ENCODE measurements around the gene SEC23A. TPM values are rescaled to one million over a fixed set of nuclear protein-coding genes. Genes with fewer than 3 reads are reported as not detected.

The SEC23A gene
- total and polyA plus RNA-seq, 2 donors (not counting 3 experiments of a cell fraction or from before 2014, with no cell fraction given) = 78.3 to 155 TPM

DNA sequence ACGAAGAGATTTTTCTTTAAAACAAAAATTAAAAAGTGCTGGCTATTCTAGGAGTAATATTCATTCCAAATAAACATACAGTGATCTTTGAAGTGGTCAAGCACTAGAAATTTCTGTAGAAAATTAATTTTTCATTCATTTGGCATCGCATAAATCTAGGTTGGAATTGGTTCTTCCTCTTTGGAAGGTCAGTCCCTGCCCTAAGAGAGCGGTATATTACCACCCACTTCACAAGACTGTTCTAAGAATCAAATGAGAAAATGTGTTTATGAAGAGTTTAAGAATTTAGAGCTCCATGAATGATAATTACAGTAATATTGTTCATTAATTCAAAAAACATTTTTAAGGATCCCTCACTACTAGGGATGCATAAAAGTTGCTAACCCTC is 10.6 kb upstream of the SEC23A start:
- CTCF ChIA-PET = interaction anchor here (0.7 to 1.4 kb wide), 11 partner anchors 10 to 318 kb away, joined by 3 to 13 read pairs (median 4); partner anchors contain the start of genes FBXO33 and SEC23A
- Histone ChIP-seq H2AFZ (ENCODE audit: low read depth, low read length) (peak overlapping the region; percentile 88), H3K9me3 (replicated peaks; ENCODE audit: control insufficient read depth, insufficient read depth, low read length) (no peaks in the 10 kb centered on the region), H3K27me3 (ENCODE audit: control insufficient read depth in 2 of 2, insufficient read depth in 2 of 2, low read length in 2 of 2) (no peaks in the 10 kb centered on the region), H3K4me1 (ENCODE audit: control insufficient read depth, extremely low read depth, insufficient read depth, low read length) (peaks cover 11% of the 10 kb centered on the region), H3K9me1 (replicated peaks; ENCODE audit: control insufficient read depth, extremely low read depth, insufficient read depth, low read length) (no peaks in the 10 kb centered on the region), H4K20me1 (replicated peaks; ENCODE audit: control insufficient read depth, extremely low read depth, insufficient read depth, low read length) (no peaks in the 10 kb centered on the region), H3K4me3 (replicated peaks in 1 of 3; ENCODE audit: insufficient read depth in 1 of 3, low read depth in 1 of 3, low read length in 3 of 3) (peak overlapping the region in 2 of 3 experiments; percentile 61 to 92), H3K4me2 (ENCODE audit: insufficient read depth, low read length) (peak overlapping the region; percentile 89), H3K79me2 (ENCODE audit: control insufficient read depth, insufficient read depth, low read length) (peaks cover 10% of the 10 kb centered on the region), H3K36me3 (ENCODE audit: control insufficient read depth in 2 of 2, extremely low read depth in 1 of 2, insufficient read depth in 2 of 2, low read length in 2 of 2) (peaks cover 2 to 5% of the 10 kb centered on the region in 2 experiments), H3K27ac (ENCODE audit: insufficient read depth, low read depth, low read length) (peak overlapping the region; percentile 3), H3K9ac (replicated peaks; ENCODE audit: extremely low read depth, insufficient read depth, low read length) (peak overlapping the region; percentile 68)
- DNase-seq (ENCODE audit: low read depth, low spot score) (no peak), FAIRE-seq (no peak)
- intact Hi-C loops (cut with micrococcal nuclease) = no loop called here
- TF ChIP-seq EZH2 (IDR thresholded peaks at IDR 0.05; ENCODE audit: borderline replicate concordance, low read depth, low read length, severe bottlenecking) = no peak
- TF ChIP-seq POLR2A (IDR thresholded peaks at IDR 0.05; ENCODE audit: low read depth, low read length) = no peak
- no peak for TF ChIP-seq POLR2AphosphoS5 (IDR thresholded peaks at IDR 0.05; ENCODE audit: insufficient read depth, low read depth, low read length)
- BruUV-seq (replicated peaks) = TSS peak; percentile 78
- POLR2A ChIA-PET = interaction anchor here (0.5 to 1.5 kb wide), 5 partner anchors 10 to 318 kb away, joined by 5 to 19 read pairs (median 6); partner anchors contain the start of genes FBXO33, SEC23A and TRAPPC6B
- dilution Hi-C loops (cut with MboI; ENCODE audit: extremely low pct_ligation_motif_present, low sequenced_read_pairs) = no loop called here

GRCh38 chr14:39109893-39110715 is 7.1 kb upstream of the SEC23A start:
- Histone ChIP-seq H3K9ac (replicated peaks; ENCODE audit: extremely low read depth, insufficient read depth, low read length) (no peak overlapping the region), H3K36me3 (ENCODE audit: control insufficient read depth in 2 of 2, extremely low read depth in 1 of 2, insufficient read depth in 2 of 2, low read length in 2 of 2) (no peaks in the 10 kb centered on the region), H4K20me1 (replicated peaks; ENCODE audit: control insufficient read depth, extremely low read depth, insufficient read depth, low read length) (no peaks in the 10 kb centered on the region), H3K27ac (ENCODE audit: insufficient read depth, low read depth, low read length) (no peak overlapping the region), H3K79me2 (ENCODE audit: control insufficient read depth, insufficient read depth, low read length) (peaks cover 7% of the 10 kb centered on the region), H3K27me3 (ENCODE audit: control insufficient read depth in 2 of 2, insufficient read depth in 2 of 2, low read length in 2 of 2) (no peaks in the 10 kb centered on the region), H3K9me1 (replicated peaks; ENCODE audit: control insufficient read depth, extremely low read depth, insufficient read depth, low read length) (no peaks in the 10 kb centered on the region), H3K4me2 (ENCODE audit: insufficient read depth, low read length) (no peak overlapping the region), H2AFZ (ENCODE audit: low read depth, low read length) (no peak overlapping the region), H3K9me3 (replicated peaks; ENCODE audit: control insufficient read depth, insufficient read depth, low read length) (no peaks in the 10 kb centered on the region), H3K4me3 (replicated peaks in 1 of 3; ENCODE audit: insufficient read depth in 1 of 3, low read depth in 1 of 3, low read length in 3 of 3) (no peak overlapping the region), H3K4me1 (ENCODE audit: control insufficient read depth, extremely low read depth, insufficient read depth, low read length) (peaks cover 9% of the 10 kb centered on the region)
- dilution Hi-C loops (cut with MboI; ENCODE audit: extremely low pct_ligation_motif_present, low sequenced_read_pairs) = no loop called here
- CTCF ChIA-PET = interaction anchor here (1.8 kb wide), 1 partner anchor 316 kb away, joined by 8 read pairs; no protein-coding TSS in a partner anchor
- POLR2A ChIA-PET = no interaction called here
- TF ChIP-seq POLR2A (IDR thresholded peaks at IDR 0.05; ENCODE audit: low read depth, low read length) = no peak
- no peak for TF ChIP-seq FOS (IDR thresholded peaks at IDR 0.05; ENCODE audit: borderline replicate concordance, insufficient read depth, low read length)
- no peak for TF ChIP-seq EZH2 (IDR thresholded peaks at IDR 0.05; ENCODE audit: borderline replicate concordance, low read depth, low read length, severe bottlenecking)
- TF ChIP-seq MYC (IDR thresholded peaks at IDR 0.05; ENCODE audit: low read depth, low read length) = no peak
- TF ChIP-seq MAX (IDR thresholded peaks at IDR 0.05; ENCODE audit: insufficient read depth, insufficient read length) = no peak
- no peak for TF ChIP-seq JUN (IDR thresholded peaks at IDR 0.05; ENCODE audit: borderline replicate concordance, insufficient read depth, insufficient read length, low read depth)
- TF ChIP-seq POLR2AphosphoS5 (IDR thresholded peaks at IDR 0.05; ENCODE audit: insufficient read depth, low read depth, low read length) = no peak
- TF ChIP-seq GATA2 (IDR thresholded peaks at IDR 0.05; ENCODE audit: insufficient read depth, insufficient read length, low read depth, low read length) = no peak
- TF ChIP-seq CTCF (IDR thresholded peaks at IDR 0.05; ENCODE audit: extremely low read depth in 1 of 2, insufficient read depth in 1 of 2, low read depth in 1 of 2, low read length in 2 of 2) = no peak
- intact Hi-C loops (cut with micrococcal nuclease) = no loop called here
- FAIRE-seq = no peak
- DNase-seq (ENCODE audit: low read depth, low spot score) = no peak
- no TSS peak for BruUV-seq (replicated peaks)
